ENCODE measurements around the gene CTNNA2.

- TF ChIP-seq POLR2A (IDR thresholded peaks at IDR 0.05) (no peak), CTCF (IDR thresholded peaks at IDR 0.05) (no peak), EP300 (IDR thresholded peaks at IDR 0.05) (no peak), POLR2AphosphoS5 (IDR thresholded peaks at IDR 0.05) (no peak)
Measured at GRCh38 chr2:80473069-80473468, 960.2 kb downstream of the CTNNA2 start.
